Right lung (tissue), 5 donors: ENCODE measurements around the gene MED13L. TPM values are rescaled to one million over a fixed set of nuclear protein-coding genes. Genes with fewer than 3 reads are reported as not detected.

Experiments
- DNase-seq, 2 donors: peaks; one replicate each; pipeline ENCODE4 v3.0.0-alpha.2; 2013
- polyA plus RNA-seq, 5 donors: library from polyadenylated mRNA; unstranded; fragments of 120-200 nt; gene quantifications; one replicate each; pipeline versions ENCODE4 v1.2.1 to v1.2.3, GENCODE V29; 2013; ENCODE audit warnings: inconsistent platforms in 1 of 5, low replicate concordance in 1 of 5; ENCODE audit not compliant: insufficient read length in 5 of 5, insufficient read depth in 1 of 5

Gene MED13L
- polyA plus RNA-seq, 5 donors: 56.1 to 104 (median 95.9) TPM

GRCh38 chr12:116216022-116216756 lies 61.3 kb downstream of the MED13L start:
- no peak for DNase-seq

GRCh38 chr12:116215023-116215422 lies 62.5 kb downstream of the MED13L start:
- no peak for DNase-seq

- DNase-seq: no peak
Observed at GRCh38 chr12:116213885-116214527, 63.5 kb downstream of the MED13L start.

GRCh38 chr12:116213014-116213413 lies 64.5 kb downstream of the MED13L start:
- no peak for DNase-seq

- no peak for DNase-seq
Observed at GRCh38 chr12:116210762-116211161, 66.7 kb downstream of the MED13L start.

GRCh38 chr12:116210131-116210530 lies 67.4 kb downstream of the MED13L start:
- DNase-seq: no peak

GRCh38 chr12:116209503-116209902 lies 68.0 kb downstream of the MED13L start:
- DNase-seq: no peak

GRCh38 chr12:116207274-116207673 lies 70.2 kb downstream of the MED13L start:
- DNase-seq: no peak

GRCh38 chr12:116206828-116207227 lies 70.7 kb downstream of the MED13L start:
- DNase-seq: no peak

- DNase-seq: no peak
Observed at GRCh38 chr12:116204785-116205184, 72.7 kb downstream of the MED13L start.

- no peak for DNase-seq
Observed at GRCh38 chr12:116204169-116204568, 73.3 kb downstream of the MED13L start.

- DNase-seq: no peak
Observed at GRCh38 chr12:116202940-116203339, 74.6 kb downstream of the MED13L start.

GRCh38 chr12:116202433-116202832 lies 75.1 kb downstream of the MED13L start:
- no peak for DNase-seq

GRCh38 chr12:116201908-116202307 lies 75.6 kb downstream of the MED13L start:
- no peak for DNase-seq

- no peak for DNase-seq
Observed at GRCh38 chr12:116201359-116201758, 76.1 kb downstream of the MED13L start.

- DNase-seq: no peak
Observed at GRCh38 chr12:116200812-116201211, 76.7 kb downstream of the MED13L start.

- DNase-seq: no peak
Observed at GRCh38 chr12:116199160-116199706, 78.3 kb downstream of the MED13L start.

- DNase-seq: no peak
Observed at GRCh38 chr12:116196752-116197718, 80.5 kb downstream of the MED13L start.

- no peak for DNase-seq
Observed at GRCh38 chr12:116196226-116196625, 81.3 kb downstream of the MED13L start.

GRCh38 chr12:116194935-116195431 lies 82.5 kb downstream of the MED13L start:
- DNase-seq: no peak

GRCh38 chr12:116189692-116190091 lies 87.8 kb downstream of the MED13L start:
- DNase-seq: no peak

GRCh38 chr12:116188581-116188980 lies 88.9 kb downstream of the MED13L start:
- no peak for DNase-seq
